Stomach (tissue), 9 donors: ENCODE results near the gene RNF207. TPM values are rescaled to one million over a fixed set of nuclear protein-coding genes. Genes with fewer than 3 reads are reported as not detected.

Experiments
- DNase-seq, 2 donors: peaks; one replicate each; pipeline versions ENCODE4 v3.0.0 to v3.0.0-alpha.2; 2013 to 2019
- H3K27ac ChIP-seq, 5 donors: fragments of 200-600 bp in 4 of 5; sonication (generic) in 4 of 5; one replicate each; pipeline ENCODE4 v1.5.1; 2013 to 2019; ENCODE audit warnings: mild to moderate bottlenecking in 1 of 5, moderate library complexity in 1 of 5
- H3K27me3 ChIP-seq, 3 donors: fragments of 200-600 bp; sonication (generic); one replicate each; pipeline ENCODE4 v1.5.1; 2017 to 2019; ENCODE audit warnings: mixed run types in 1 of 3
- H3K36me3 ChIP-seq, 4 donors: fragments of 200-600 bp; sonication (generic); 1 replicate in 3 of 4; 2 replicates in 1 of 4; pipeline ENCODE4 v1.5.1; 2016 to 2019
- H3K4me1 ChIP-seq, 4 donors: fragments of 200-600 bp; sonication (generic); one replicate each; pipeline ENCODE4 v1.5.1; 2016 to 2019
- H3K4me3 ChIP-seq, 4 donors: fragments of 200-600 bp; sonication (generic) in 3 of 4; one replicate each; pipeline ENCODE4 v1.5.1; 2016 to 2019; ENCODE audit warnings: mild to moderate bottlenecking in 1 of 4
- H3K9me3 ChIP-seq, 4 donors: fragments of 200-600 bp; sonication (generic); one replicate each; pipeline ENCODE4 v1.5.1; 2016 to 2019
- CTCF ChIP-seq, 7 experiments: fragments of 450-650 bp in 4 of 7; fragments of 200-600 bp in 3 of 7; sonication (generic) in 3 of 7; IDR thresholded peaks; one replicate each; pipeline ENCODE4 v1.5.1; 2016 to 2019; ENCODE audit warnings: antibody characterized with exemption in 7 of 7, control low read depth in 2 of 7, mild to moderate bottlenecking in 1 of 7
- EP300 ChIP-seq: sonication (generic); formaldehyde crosslinking; IDR thresholded peaks from one replicate; pipeline ENCODE4 v1.6.1; 2017; ENCODE audit warnings: antibody characterized with exemption
- POLR2A ChIP-seq, 4 donors: fragments of 450-650 bp; IDR thresholded peaks; one replicate each; pipeline ENCODE4 v1.6.1; 2016; ENCODE audit warnings: antibody characterized with exemption in 4 of 4, control low read depth in 2 of 4, mild to moderate bottlenecking in 1 of 4, moderate library complexity in 1 of 4
- POLR2AphosphoS5 ChIP-seq, 3 donors: sonication (generic); formaldehyde crosslinking; IDR thresholded peaks; one replicate each; pipeline ENCODE4 v1.6.1; 2016; ENCODE audit warnings: antibody characterized with exemption in 3 of 3
- WGBS, 5 donors: extraction: QIAGEN DNeasy Blood & Tissue Kit in 3 of 5; methylation state at CpG; one replicate each; pipeline versions ENCODE4 v1.1.5 to v1.1.7; 2013 to 2018; 5-methylcytosine and 5-hydroxymethylcytosine counted together
- intact Hi-C: fragments of 100-400 bp; cut with DNase I; formaldehyde crosslinking; loops from one replicate; pipeline ENCODE4 v1.15.1; 2023; ENCODE audit warnings: low total_unique reads
- polyA plus RNA-seq, 3 donors: library from polyadenylated mRNA; stranded (reverse); fragments of 200-250 nt; gene quantifications; one replicate each; pipeline ENCODE4 v1.2.3, GENCODE V29; 2013
- total RNA-seq, 5 donors: library from RNA; depleted of rRNA; stranded (reverse); fragments of >200 nt; gene quantifications; one replicate each; pipeline versions ENCODE4 v1.1.0 to v1.2.3, GENCODE V29; 2014 to 2016
- donor health status: healthy with polysubstance abuse.
- donor health status: Bipolar disorder and iron deficiency.
- donor health status: healthy.

RNF207 gene
- total and polyA plus RNA-seq, 8 donors: 1.5 to 112 (median 21.8) TPM

GRCh38 chr1:6207921-6208320, 2.0 kb downstream of the RNF207 start:
- Histone ChIP-seq H3K27me3 (peaks cover 0 to 41% (median 0%) of the 10 kb centered on the region in 3 donors), H3K4me1 (peaks cover 37 to 54% (median 48%) of the 10 kb centered on the region in 4 donors), H3K27ac (no peak overlapping the region), H3K36me3 (peaks cover 0 to 28% (median 22%) of the 10 kb centered on the region in 4 donors), H3K4me3 (no peak overlapping the region), H3K9me3 (no peaks in the 10 kb centered on the region)
- DNase-seq: no peak
- 87 to 95% (median 89%) methylated on average over 10 of the region's 10 CpGs for WGBS, 5 donors
- TF ChIP-seq POLR2A (IDR thresholded peaks at IDR 0.05) (no peak), POLR2AphosphoS5 (IDR thresholded peaks at IDR 0.05) (no peak)
- intact Hi-C loops: loop anchor here (10.0 kb wide), 1 partner anchor 213 kb away; the partner anchor contains the start of gene NPHP4

GRCh38 chr1:6208723-6209660, 3.1 kb downstream of the RNF207 start:
- H3K9me3 ChIP-seq: no peaks in the 10 kb centered on the region
- H3K4me1 ChIP-seq: peaks cover 37 to 54% (median 48%) of the 10 kb centered on the region in 4 donors
- intact Hi-C loops: loop anchor here (10.0 kb wide), 1 partner anchor 214 kb away; the partner anchor contains the start of gene NPHP4
- H3K36me3 ChIP-seq: peaks cover 0 to 29% (median 23%) of the 10 kb centered on the region in 4 donors
- 1 to 7% (median 4%) methylated on average over 57 to 99 of the region's 99 CpGs for WGBS, 5 donors
- peak overlapping the region; percentile 39 to 63 (median 50) for H3K4me3 ChIP-seq
- TF ChIP-seq CTCF (IDR thresholded peaks at IDR 0.05) (peak in 5 of 7 experiments; percentile 46 to 85 (median 61)), POLR2A (IDR thresholded peaks at IDR 0.05) (no peak), EP300 (no peak), POLR2AphosphoS5 (IDR thresholded peaks at IDR 0.05) (peak in 1 of 3 donors; percentile 15)
- peaks cover 0 to 41% (median 0%) of the 10 kb centered on the region in 3 donors for H3K27me3 ChIP-seq
- H3K27ac ChIP-seq: peak overlapping the region in 2 of 5 donors; percentile 8 to 56
- peak; percentile 55 to 84 for DNase-seq

- 87 to 93% (median 89%) methylated on average over 13 to 17 of the region's 17 CpGs for WGBS, 5 donors
- H3K27ac ChIP-seq: no peak overlapping the region
- no peak for TF ChIP-seq EP300
- no peak for TF ChIP-seq POLR2A (IDR thresholded peaks at IDR 0.05)
- TF ChIP-seq POLR2AphosphoS5 (IDR thresholded peaks at IDR 0.05): no peak
- TF ChIP-seq CTCF (IDR thresholded peaks at IDR 0.05): no peak
- H3K4me1 ChIP-seq: peaks cover 33 to 50% (median 45%) of the 10 kb centered on the region in 4 donors
- peak in 1 of 2 donors; percentile 24 for DNase-seq
- peak overlapping the region in 3 of 4 donors; percentile 39 to 63 (median 52) for H3K4me3 ChIP-seq
- intact Hi-C loops: loop anchor here (10.0 kb wide), 1 partner anchor 215 kb away; the partner anchor contains the start of gene NPHP4
- peaks cover 0 to 29% (median 23%) of the 10 kb centered on the region in 4 donors for H3K36me3 ChIP-seq
- H3K9me3 ChIP-seq: no peaks in the 10 kb centered on the region
- peaks cover 0 to 41% (median 0%) of the 10 kb centered on the region in 3 donors for H3K27me3 ChIP-seq
Measured at GRCh38 chr1:6209661-6210580, 4.0 kb downstream of the RNF207 start.

- TF ChIP-seq EP300 (no peak), CTCF (IDR thresholded peaks at IDR 0.05) (no peak), POLR2A (IDR thresholded peaks at IDR 0.05) (no peak), POLR2AphosphoS5 (IDR thresholded peaks at IDR 0.05) (no peak)
- 92 to 96% (median 95%) methylated on average over 10 to 29 of the region's 29 CpGs for WGBS, 5 donors
Measured at GRCh38 chr1:6210591-6211355, 4.9 kb downstream of the RNF207 start.

More at GRCh38 chr1:6210591-6211355, 4.9 kb downstream of the RNF207 start:
- DNase-seq: no peak
- H3K27ac ChIP-seq: no peak overlapping the region
- peaks cover 0 to 32% (median 0%) of the 10 kb centered on the region in 3 donors for H3K27me3 ChIP-seq
- peaks cover 24 to 41% (median 36%) of the 10 kb centered on the region in 4 donors for H3K4me1 ChIP-seq
- no peak overlapping the region for H3K4me3 ChIP-seq
- H3K36me3 ChIP-seq: peaks cover 0 to 34% (median 24%) of the 10 kb centered on the region in 4 donors
- no peaks in the 10 kb centered on the region for H3K9me3 ChIP-seq
- intact Hi-C loops: no loop called here
